HepG2 (cell line): ENCODE measurements around the gene RNF213. TPM values are rescaled to one million over a fixed set of nuclear protein-coding genes. Genes with fewer than 3 reads are reported as not detected.
A peak's percentile ranks its signal among the peaks of the same experiment; 100 is the strongest.

Experiments used
- HNF4A ChIP-seq: sonication (generic); formaldehyde crosslinking; IDR thresholded peaks from 2 replicates; pipeline ENCODE4 v1.4.0; 2020; ENCODE audit warnings: missing genetic modification reagents
- KAT8 ChIP-seq: IDR thresholded peaks from 2 replicates; pipeline ENCODE4 v1.6.1; 2016; ENCODE audit warnings: missing genetic modification reagents, missing compliant biosample characterization
- MTA3 ChIP-seq: sonication (generic); formaldehyde crosslinking; IDR thresholded peaks from 2 replicates; pipeline ENCODE4 v1.4.0; 2020; ENCODE audit warnings: missing genetic modification reagents
- PTBP1 ChIP-seq: fragments of 200-400 bp; formaldehyde crosslinking; IDR thresholded peaks from 2 replicates; pipeline ENCODE4 v1.6.1; 2018; ENCODE audit warnings: low read length, low read depth; ENCODE audit not compliant: poor library complexity, severe bottlenecking
- ZFP36L2 ChIP-seq: sonication (generic); formaldehyde crosslinking; IDR thresholded peaks from 2 replicates; pipeline ENCODE4 v1.4.0; 2020; ENCODE audit warnings: missing genetic modification reagents
- ZFP62 ChIP-seq: sonication (generic); formaldehyde crosslinking; IDR thresholded peaks from 2 replicates; pipeline ENCODE4 v1.4.0; 2020; ENCODE audit warnings: missing genetic modification reagents
- ZNF30 ChIP-seq: sonication (generic); formaldehyde crosslinking; IDR thresholded peaks from 2 replicates; pipeline ENCODE4 v1.5.0; 2020; ENCODE audit warnings: mild to moderate bottlenecking, missing genetic modification reagents
- ZNF343 ChIP-seq: sonication (generic); formaldehyde crosslinking; IDR thresholded peaks from 2 replicates; pipeline ENCODE4 v1.4.0; 2020; ENCODE audit warnings: mild to moderate bottlenecking, missing genetic modification reagents
- ZNF777 ChIP-seq: sonication (generic); formaldehyde crosslinking; IDR thresholded peaks from 2 replicates; pipeline ENCODE4 v1.4.0; 2020; ENCODE audit warnings: missing genetic modification reagents
- polyA plus RNA-seq, 8 experiments: library from polyadenylated mRNA; depleted of rRNA in 3 of 8; stranded (reverse) in 7 of 8; unstranded in 1 of 8; fragments of >200 nt; fragmentation: Illumina TruSeq in 4 of 8; extraction: Trizol in 4 of 8; gene quantifications; 2 replicates each; pipeline versions ENCODE4 v1.2.1 to v1.2.3, GENCODE V29; 2011 to 2016; ENCODE audit warnings: low read depth in 4 of 8, missing spikeins in 1 of 8, mixed read lengths in 1 of 8; ENCODE audit not compliant: insufficient read depth in 1 of 8
- total RNA-seq, 5 experiments: library from RNA; depleted of rRNA; stranded (reverse); fragments of >200 nt; fragmentation: Illumina TruSeq; extraction: Trizol; gene quantifications; 2 replicates each; pipeline ENCODE4 v1.2.3, GENCODE V29; 2016; ENCODE audit warnings: low read depth in 1 of 5
- TF ChIP-seq, protein P1 (sequence below): sonication (generic); formaldehyde crosslinking; IDR thresholded peaks from 2 replicates; pipeline ENCODE4 v1.4.0; 2020; ENCODE audit warnings: missing genetic modification reagents
- TF ChIP-seq, protein P2 (sequence below), 2 experiments: sonication (generic) in 1 of 2; formaldehyde crosslinking in 1 of 2; IDR thresholded peaks; 2 replicates each; pipeline versions ENCODE4 v1.6.1 to v1.9.0; 2014 to 2022; ENCODE audit warnings: antibody characterized with exemption in 1 of 2, borderline replicate concordance in 1 of 2, inconsistent platforms in 1 of 2, low read depth in 1 of 2, missing genetic modification reagents in 1 of 2
- TF ChIP-seq, protein P3 (sequence below): sonication (generic); formaldehyde crosslinking; IDR thresholded peaks from 2 replicates; pipeline ENCODE4 v1.4.0; 2020; ENCODE audit warnings: missing genetic modification reagents, borderline replicate concordance

RNF213 gene
- total and polyA plus RNA-seq, 2 of the 13 experiments (the other 11 are each of a cell fraction or from before 2014, with no cell fraction given): 38.6 to 38.7 TPM

DNA sequence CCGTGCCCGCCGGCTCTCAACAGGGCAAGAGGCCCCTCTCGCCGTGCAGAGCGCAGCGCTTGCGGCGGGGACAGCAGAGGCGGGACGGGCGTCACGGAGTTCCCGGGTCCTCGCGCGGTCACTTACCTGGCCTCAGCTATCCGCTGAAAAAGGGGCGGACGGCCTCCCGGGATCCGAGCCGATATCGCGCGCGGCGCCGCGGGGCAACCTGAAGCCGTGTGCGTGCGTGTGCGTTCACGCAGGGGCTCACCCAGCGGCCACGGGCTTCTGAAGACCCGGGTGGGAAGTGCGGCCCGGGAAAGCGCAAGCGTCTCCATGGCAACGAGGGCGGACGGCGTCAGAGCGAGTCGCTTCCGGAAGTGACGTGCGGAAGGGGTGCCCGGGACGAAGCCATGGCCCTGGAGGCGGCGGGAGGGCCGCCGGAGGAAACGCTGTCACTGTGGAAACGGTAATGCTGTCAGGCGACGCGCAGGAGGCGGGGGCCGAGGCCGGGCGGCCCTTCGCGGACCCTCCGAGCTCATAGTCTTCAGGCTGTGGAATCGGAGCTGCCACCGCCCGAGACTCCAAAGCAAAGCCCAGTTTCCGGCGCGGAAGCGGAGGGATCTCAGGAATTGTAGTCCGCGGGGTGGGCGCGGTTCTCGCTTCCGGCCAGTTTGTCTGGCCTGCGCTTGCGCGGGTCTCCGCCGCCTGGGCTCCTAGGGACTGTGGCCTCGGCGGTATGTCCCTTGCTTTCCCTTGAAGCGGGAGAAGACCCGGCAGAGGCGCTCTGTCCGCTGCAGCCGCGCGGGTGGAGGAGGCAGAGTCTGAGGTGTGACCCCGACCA is 154.4 kb downstream of the RNF213 start, which contains the start of gene ENDOV (continued):
- TF ChIP-seq, protein P1, sequence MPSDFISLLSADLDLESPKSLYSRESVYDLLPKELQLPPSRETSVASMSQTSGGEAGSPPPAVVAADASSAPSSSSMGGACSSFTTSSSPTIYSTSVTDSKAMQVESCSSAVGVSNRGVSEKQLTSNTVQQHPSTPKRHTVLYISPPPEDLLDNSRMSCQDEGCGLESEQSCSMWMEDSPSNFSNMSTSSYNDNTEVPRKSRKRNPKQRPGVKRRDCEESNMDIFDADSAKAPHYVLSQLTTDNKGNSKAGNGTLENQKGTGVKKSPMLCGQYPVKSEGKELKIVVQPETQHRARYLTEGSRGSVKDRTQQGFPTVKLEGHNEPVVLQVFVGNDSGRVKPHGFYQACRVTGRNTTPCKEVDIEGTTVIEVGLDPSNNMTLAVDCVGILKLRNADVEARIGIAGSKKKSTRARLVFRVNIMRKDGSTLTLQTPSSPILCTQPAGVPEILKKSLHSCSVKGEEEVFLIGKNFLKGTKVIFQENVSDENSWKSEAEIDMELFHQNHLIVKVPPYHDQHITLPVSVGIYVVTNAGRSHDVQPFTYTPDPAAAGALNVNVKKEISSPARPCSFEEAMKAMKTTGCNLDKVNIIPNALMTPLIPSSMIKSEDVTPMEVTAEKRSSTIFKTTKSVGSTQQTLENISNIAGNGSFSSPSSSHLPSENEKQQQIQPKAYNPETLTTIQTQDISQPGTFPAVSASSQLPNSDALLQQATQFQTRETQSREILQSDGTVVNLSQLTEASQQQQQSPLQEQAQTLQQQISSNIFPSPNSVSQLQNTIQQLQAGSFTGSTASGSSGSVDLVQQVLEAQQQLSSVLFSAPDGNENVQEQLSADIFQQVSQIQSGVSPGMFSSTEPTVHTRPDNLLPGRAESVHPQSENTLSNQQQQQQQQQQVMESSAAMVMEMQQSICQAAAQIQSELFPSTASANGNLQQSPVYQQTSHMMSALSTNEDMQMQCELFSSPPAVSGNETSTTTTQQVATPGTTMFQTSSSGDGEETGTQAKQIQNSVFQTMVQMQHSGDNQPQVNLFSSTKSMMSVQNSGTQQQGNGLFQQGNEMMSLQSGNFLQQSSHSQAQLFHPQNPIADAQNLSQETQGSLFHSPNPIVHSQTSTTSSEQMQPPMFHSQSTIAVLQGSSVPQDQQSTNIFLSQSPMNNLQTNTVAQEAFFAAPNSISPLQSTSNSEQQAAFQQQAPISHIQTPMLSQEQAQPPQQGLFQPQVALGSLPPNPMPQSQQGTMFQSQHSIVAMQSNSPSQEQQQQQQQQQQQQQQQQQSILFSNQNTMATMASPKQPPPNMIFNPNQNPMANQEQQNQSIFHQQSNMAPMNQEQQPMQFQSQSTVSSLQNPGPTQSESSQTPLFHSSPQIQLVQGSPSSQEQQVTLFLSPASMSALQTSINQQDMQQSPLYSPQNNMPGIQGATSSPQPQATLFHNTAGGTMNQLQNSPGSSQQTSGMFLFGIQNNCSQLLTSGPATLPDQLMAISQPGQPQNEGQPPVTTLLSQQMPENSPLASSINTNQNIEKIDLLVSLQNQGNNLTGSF (CRISPR knock-in tag): no peak
- TF ChIP-seq, protein P2, sequence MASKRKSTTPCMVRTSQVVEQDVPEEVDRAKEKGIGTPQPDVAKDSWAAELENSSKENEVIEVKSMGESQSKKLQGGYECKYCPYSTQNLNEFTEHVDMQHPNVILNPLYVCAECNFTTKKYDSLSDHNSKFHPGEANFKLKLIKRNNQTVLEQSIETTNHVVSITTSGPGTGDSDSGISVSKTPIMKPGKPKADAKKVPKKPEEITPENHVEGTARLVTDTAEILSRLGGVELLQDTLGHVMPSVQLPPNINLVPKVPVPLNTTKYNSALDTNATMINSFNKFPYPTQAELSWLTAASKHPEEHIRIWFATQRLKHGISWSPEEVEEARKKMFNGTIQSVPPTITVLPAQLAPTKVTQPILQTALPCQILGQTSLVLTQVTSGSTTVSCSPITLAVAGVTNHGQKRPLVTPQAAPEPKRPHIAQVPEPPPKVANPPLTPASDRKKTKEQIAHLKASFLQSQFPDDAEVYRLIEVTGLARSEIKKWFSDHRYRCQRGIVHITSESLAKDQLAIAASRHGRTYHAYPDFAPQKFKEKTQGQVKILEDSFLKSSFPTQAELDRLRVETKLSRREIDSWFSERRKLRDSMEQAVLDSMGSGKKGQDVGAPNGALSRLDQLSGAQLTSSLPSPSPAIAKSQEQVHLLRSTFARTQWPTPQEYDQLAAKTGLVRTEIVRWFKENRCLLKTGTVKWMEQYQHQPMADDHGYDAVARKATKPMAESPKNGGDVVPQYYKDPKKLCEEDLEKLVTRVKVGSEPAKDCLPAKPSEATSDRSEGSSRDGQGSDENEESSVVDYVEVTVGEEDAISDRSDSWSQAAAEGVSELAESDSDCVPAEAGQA (IDR thresholded peaks at IDR 0.05; ENCODE audit: low read depth): peak; percentile 93
- TF ChIP-seq, protein P2 (CRISPR knock-in tag; IDR thresholded peaks at IDR 0.05; ENCODE audit: borderline replicate concordance): 0 out of 2 replicates have a peak, but pooled peaks have one; percentile 80
- no peak for TF ChIP-seq HNF4A (CRISPR knock-in tag)
- TF ChIP-seq ZNF777: 0 out of 2 replicates have a peak, but pooled peaks have one; percentile 18
- TF ChIP-seq KAT8 (CRISPR knock-in tag): peak; percentile 99
- TF ChIP-seq, protein P3, sequence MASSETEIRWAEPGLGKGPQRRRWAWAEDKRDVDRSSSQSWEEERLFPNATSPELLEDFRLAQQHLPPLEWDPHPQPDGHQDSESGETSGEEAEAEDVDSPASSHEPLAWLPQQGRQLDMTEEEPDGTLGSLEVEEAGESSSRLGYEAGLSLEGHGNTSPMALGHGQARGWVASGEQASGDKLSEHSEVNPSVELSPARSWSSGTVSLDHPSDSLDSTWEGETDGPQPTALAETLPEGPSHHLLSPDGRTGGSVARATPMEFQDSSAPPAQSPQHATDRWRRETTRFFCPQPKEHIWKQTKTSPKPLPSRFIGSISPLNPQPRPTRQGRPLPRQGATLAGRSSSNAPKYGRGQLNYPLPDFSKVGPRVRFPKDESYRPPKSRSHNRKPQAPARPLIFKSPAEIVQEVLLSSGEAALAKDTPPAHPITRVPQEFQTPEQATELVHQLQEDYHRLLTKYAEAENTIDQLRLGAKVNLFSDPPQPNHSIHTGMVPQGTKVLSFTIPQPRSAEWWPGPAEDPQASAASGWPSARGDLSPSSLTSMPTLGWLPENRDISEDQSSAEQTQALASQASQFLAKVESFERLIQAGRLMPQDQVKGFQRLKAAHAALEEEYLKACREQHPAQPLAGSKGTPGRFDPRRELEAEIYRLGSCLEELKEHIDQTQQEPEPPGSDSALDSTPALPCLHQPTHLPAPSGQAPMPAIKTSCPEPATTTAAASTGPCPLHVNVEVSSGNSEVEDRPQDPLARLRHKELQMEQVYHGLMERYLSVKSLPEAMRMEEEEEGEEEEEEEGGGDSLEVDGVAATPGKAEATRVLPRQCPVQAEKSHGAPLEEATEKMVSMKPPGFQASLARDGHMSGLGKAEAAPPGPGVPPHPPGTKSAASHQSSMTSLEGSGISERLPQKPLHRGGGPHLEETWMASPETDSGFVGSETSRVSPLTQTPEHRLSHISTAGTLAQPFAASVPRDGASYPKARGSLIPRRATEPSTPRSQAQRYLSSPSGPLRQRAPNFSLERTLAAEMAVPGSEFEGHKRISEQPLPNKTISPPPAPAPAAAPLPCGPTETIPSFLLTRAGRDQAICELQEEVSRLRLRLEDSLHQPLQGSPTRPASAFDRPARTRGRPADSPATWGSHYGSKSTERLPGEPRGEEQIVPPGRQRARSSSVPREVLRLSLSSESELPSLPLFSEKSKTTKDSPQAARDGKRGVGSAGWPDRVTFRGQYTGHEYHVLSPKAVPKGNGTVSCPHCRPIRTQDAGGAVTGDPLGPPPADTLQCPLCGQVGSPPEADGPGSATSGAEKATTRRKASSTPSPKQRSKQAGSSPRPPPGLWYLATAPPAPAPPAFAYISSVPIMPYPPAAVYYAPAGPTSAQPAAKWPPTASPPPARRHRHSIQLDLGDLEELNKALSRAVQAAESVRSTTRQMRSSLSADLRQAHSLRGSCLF (CRISPR knock-in tag): peak; percentile 72; the same call in 1 of the 2 replicates
- peak; percentile 90 for TF ChIP-seq ZNF343 (CRISPR knock-in tag)
- TF ChIP-seq MTA3: no peak
- no peak; the same call in 1 of the 2 replicates for TF ChIP-seq ZFP36L2 (CRISPR knock-in tag)
- no peak for TF ChIP-seq PTBP1
- TF ChIP-seq ZNF30 (CRISPR knock-in tag): peak; percentile 65
- TF ChIP-seq ZFP62: peak; percentile 87; the same call in 1 of the 2 replicates
